Umbilical cord (tissue), 2 donors: ENCODE data around the gene SLC17A7. TPM values are rescaled to one million over a fixed set of nuclear protein-coding genes. Genes with fewer than 3 reads are reported as not detected.
"Not testable (repeated sequence)": the region's sequence is repeated elsewhere in the genome, so short reads cannot be mapped to it uniquely, and the experiment has no call there.

Experiments
- DNase-seq: peaks from one replicate; pipeline ENCODE4 v3.0.0-alpha.2; 2015; ENCODE audit warnings: low spot score
- total RNA-seq: library from RNA; depleted of rRNA; stranded (reverse); fragments of >200 nt; gene quantifications from one replicate; pipeline ENCODE4 v1.2.3, GENCODE V29; 2014; ENCODE audit warnings: low replicate concordance; ENCODE audit not compliant: insufficient read depth

SLC17A7 gene
- total RNA-seq, 1 donor from 2014 or later: 0.72 TPM

GRCh38 chr19:49470615-49470978 lies 29.3 kb upstream of the SLC17A7 start:
- no peak for DNase-seq

GRCh38 chr19:49469828-49470614 lies 28.7 kb upstream of the SLC17A7 start:
- no peak for DNase-seq

GRCh38 chr19:49468746-49469447 lies 27.6 kb upstream of the SLC17A7 start:
- peak; percentile 91 for DNase-seq

GRCh38 chr19:49468199-49468598 lies 26.9 kb upstream of the SLC17A7 start:
- no peak for DNase-seq

- no peak for DNase-seq
Observed at GRCh38 chr19:49465371-49465770, 24.0 kb upstream of the SLC17A7 start.

GRCh38 chr19:49463960-49464740 lies 22.8 kb upstream of the SLC17A7 start:
- no peak for DNase-seq

- DNase-seq: no peak
Observed at GRCh38 chr19:49462492-49462891, 21.2 kb upstream of the SLC17A7 start.

GRCh38 chr19:49461656-49462055 lies 20.3 kb upstream of the SLC17A7 start:
- no peak for DNase-seq

- not testable (repeated sequence) for DNase-seq
Observed at GRCh38 chr19:49461130-49461529, 19.8 kb upstream of the SLC17A7 start.

GRCh38 chr19:49459388-49459787 lies 18.1 kb upstream of the SLC17A7 start:
- DNase-seq: no peak

GRCh38 chr19:49458567-49458903 lies 17.2 kb upstream of the SLC17A7 start:
- DNase-seq: no peak

GRCh38 chr19:49456326-49456725 lies 15.0 kb upstream of the SLC17A7 start:
- no peak for DNase-seq

GRCh38 chr19:49455773-49456172 lies 14.4 kb upstream of the SLC17A7 start:
- no peak for DNase-seq

- DNase-seq: no peak
Observed at GRCh38 chr19:49453757-49454240, 12.5 kb upstream of the SLC17A7 start.

- DNase-seq: peak; percentile 99
Observed at GRCh38 chr19:49453013-49453756, 11.9 kb upstream of the SLC17A7 start, which contains the start of gene ALDH16A1. TSS of gene ALDH16A1 (plus strand) at chr19:49453225. CDS start at chr19:49453332, 107 bp downstream.

GRCh38 chr19:49451430-49452181 lies 10.3 kb upstream of the SLC17A7 start, which contains the start of gene PIH1D1:
TSS of gene PIH1D1 (minus strand) at chr19:49451814. CDS start at chr19:49451574, 240 bp downstream.
- peak; percentile 100 for DNase-seq

- no peak for DNase-seq
Observed at GRCh38 chr19:49450405-49450804, 9.1 kb upstream of the SLC17A7 start.

- DNase-seq: no peak
Observed at GRCh38 chr19:49448432-49448786, 7.1 kb upstream of the SLC17A7 start.

- no peak for DNase-seq
Observed at GRCh38 chr19:49447485-49448431, 6.4 kb upstream of the SLC17A7 start.
